Stimulated activated naive CD4-positive, alpha-beta T cell (primary cell): Measurements from ENCODE around the gene GPATCH2.
"Not testable (repeated sequence)": the region's sequence is repeated elsewhere in the genome, so short reads cannot be mapped to it uniquely, and the experiment has no call there.

Source experiments
- DNase-seq, 6 experiments: peaks; one replicate each; lab custom pipeline; 2025; lab: John Stamatoyannopoulos, UW

The GPATCH2 gene

DNA sequence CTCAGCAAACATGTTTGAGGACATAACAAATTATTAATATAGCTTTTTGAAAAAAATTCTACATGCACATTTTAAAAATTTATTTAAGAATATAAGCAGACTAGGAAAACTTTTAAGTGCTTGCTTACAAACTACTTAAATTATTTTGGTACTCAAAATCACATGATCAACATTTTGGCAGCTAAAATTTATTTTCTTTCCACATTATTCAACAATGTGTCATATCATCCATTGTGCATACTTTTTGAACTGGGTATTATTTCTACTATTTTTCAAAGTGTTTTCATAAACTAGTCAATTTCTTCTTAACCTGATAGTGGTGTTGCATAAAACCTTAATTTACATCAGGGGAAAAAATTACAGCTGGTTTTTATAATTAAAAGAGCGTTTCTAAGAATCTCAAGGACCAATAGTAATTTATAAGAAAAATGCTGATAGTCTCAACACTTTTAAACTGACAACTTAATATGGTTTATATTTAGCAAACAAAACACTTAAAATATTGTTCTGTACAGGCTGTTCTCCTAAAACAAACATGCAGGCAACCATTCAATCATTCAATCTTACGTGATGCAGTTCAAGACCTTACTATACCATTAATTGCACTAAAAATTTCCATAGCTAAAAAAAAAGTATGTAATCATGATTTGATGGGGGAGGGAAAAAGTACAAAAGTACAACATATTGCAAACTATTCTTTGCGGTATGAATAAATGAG, 105.0 kb downstream of the GPATCH2 start:
- no peak for DNase-seq

DNA sequence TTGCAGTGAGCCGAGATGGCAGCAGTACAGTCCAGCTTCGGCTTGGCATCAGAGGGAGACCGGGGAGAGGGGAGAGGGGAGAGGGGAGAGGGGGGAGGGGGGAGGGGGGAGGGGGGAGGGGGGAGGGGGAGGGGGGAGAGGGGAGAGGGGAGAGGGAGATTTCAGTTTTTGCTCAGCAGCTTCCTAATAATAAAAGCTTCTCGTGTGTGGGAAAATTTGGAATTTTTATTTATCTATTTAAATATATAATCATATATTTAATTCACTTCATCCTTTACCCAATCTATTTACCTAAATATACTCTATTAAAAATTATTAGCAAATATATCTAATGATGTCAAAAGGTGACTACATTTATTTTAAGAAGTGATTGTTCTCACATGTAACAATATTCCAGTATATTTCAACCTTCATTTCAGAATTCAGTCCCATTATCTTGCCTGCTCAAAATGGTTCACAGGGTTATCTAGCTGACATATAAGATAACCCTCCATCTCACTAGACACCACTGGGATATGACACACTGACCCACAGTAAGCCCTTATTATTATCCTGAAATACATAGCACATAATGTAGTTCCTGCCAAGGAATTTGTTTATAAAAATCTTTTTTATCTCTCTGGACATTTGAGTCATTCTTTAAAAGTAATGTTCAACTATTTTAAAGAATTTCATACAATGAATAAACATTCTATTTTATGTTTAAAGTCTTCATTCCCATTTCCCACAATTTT, 105.9 kb downstream of the GPATCH2 start:
- DNase-seq, result no peak

DNA sequence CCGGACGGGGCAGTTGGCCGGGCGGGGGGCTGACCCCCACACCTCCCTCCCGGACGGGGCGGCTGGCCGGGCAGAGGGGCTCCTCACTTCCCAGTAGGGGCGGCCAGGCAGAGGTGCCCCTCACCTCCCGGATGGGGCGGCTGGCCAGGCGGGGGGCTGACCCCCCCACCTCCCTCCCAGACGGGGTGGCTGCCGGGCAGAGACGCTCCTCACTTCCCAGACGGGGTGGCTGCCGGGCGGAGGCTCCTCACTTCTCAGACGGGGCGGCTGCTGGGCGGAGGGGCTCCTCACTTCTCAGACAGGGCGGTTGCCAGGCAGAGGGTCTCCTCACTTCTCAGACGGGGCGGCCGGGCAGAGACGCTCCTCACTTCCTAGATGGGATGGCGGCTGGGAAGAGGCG, 107.0 kb downstream of the GPATCH2 start:
- not testable (repeated sequence) for DNase-seq

DNA sequence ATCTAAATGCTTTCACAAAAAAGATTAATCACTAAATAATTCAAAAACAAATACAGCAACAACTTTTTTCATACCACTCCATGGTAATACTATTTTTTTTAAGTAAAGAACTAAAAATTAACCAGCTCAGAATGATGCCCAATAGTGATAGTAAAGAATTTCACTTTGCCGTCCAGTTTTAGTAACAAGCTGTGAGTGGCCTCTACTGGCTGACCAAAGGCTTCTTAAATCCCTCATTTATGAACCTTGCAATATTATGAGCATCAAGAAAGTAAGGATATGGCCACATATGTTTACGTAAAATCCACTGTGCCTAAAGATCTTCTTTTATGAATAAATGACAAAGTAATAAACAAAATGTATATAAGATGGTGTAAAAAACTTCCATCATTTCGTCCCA, 108.6 kb downstream of the GPATCH2 start:
- no peak for DNase-seq

DNA sequence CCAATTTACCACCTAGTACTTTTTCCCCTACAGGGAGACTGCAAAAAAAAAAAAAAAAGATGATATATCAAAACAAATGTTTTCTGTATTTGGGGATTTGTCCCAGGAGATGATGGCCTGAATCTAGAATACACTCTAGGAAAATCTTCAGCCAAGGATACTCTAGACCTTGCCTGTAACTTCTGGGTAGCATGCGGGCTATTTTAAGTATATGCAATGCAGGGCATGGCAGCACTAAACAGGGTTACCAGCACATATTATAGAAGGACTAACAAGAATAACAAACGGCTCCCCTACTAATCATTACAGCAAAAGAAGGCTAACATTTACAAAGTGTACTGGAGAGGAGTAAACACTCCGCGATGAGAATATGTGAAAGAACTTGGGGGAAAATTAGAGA, 109.6 kb downstream of the GPATCH2 start:
- DNase-seq, result no peak

DNA sequence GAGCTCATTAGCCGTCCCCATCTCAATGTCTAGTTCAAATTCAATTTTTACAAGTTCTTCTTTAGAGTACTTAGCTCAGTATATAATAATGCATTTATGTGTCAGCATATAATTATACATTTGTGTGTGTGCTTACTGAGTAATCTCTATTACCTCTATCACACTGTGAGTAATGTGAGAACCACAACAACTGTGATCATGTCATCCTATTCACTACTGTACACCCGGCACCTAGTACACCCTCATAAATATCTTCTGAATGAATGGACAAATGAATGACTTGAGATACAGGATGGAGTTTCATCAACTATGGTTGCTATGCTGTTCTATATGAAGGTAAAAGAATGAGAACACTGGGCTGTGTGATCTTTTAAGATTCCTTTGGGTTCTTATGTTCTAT, 124.0 kb downstream of the GPATCH2 start:
- no peak for DNase-seq

DNA sequence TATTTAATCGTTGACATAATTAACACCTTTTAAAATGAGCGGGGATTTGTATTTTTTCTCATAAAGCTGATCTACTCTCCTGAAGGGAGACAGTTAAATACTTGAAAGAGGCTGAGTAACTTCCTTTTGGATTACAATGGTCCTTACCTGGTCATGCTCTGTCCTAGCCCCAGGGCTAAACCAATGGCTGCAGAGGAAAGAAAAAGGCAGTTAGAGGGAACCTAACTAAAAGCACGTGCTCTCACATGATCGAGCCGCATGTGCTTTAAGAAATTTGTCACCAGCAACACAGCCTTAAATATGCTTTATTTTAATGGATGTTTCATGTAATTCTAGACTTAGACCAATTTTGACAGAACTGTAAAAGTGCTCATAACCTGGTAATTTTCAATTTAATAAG, 132.7 kb downstream of the GPATCH2 start:
- no peak for DNase-seq

DNA sequence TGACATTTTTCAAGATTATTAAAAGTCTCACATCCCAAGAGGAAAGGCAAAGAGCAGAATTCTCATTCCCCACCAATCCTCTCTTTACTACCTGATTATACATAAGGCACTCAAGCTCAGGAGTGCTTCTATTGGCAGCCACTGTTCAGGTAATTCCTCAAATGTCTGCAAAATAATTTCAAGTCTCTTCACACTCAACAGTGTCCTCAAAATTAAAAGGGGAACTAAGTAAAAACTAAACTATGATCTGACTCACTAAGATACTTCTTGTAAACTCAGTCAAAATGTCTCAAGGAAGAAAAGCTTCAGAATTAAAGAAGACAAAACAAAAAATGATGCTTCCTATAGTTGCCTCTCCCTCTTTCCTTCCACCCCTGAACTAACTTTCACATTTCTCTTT, 135.6 kb downstream of the GPATCH2 start:
- no peak for DNase-seq

DNA sequence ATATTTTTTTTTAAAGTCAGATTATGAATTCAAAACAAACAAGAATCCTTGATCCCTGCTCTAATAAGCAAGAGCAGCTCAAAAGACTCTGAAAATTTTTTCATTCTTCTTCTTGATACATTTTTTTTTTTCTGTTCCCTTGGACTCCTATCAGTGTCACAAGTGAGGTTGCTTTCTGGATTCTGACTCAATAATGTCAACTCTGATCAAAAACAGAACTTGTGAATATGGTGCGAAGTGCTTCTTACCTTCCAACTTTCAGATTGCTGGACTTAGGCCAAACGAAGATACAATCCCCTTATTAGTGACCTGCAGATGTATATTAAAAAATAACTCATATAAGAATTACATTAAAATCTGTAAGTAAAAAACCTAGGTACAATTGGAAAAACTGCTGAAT, 136.1 kb downstream of the GPATCH2 start:
- no peak for DNase-seq

DNA sequence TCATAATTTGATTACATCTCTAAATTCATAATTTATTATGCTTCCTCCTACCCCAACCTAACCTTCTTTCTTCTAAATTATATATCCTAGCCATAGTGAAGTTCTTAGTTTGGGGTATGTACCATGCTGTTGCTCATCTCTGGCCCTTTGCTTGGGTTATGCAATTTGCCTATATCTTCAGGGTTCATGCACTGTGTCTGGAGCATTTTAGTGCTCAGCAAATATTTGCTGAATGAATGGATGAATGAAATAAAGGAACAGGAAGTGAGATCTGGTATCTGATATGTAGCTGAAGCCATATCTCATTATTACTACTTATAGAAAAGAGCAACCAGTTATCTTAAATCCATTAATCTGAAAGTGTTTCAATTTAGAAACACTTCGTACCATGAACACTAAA, 137.6 kb downstream of the GPATCH2 start:
- DNase-seq, result no peak

DNA sequence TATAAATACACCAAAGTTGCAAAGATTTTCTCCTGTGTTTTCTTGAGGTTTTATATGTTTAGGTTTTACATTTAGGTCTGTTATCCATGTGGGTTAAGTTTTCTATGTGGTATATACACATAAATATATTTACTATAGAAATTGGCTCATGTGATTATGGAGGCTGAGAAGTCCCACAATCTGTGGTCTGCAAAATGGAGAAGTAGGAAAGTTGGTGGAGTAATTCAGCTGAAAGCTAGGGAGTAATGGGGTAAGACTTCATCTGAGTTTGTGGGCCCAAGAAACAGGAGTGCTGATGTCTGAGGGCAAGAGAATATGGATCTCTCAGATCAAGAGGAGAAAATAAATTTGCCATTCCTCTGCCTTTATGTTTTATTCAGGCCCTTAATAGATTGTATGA, 146.0 kb downstream of the GPATCH2 start:
- no peak for DNase-seq

DNA sequence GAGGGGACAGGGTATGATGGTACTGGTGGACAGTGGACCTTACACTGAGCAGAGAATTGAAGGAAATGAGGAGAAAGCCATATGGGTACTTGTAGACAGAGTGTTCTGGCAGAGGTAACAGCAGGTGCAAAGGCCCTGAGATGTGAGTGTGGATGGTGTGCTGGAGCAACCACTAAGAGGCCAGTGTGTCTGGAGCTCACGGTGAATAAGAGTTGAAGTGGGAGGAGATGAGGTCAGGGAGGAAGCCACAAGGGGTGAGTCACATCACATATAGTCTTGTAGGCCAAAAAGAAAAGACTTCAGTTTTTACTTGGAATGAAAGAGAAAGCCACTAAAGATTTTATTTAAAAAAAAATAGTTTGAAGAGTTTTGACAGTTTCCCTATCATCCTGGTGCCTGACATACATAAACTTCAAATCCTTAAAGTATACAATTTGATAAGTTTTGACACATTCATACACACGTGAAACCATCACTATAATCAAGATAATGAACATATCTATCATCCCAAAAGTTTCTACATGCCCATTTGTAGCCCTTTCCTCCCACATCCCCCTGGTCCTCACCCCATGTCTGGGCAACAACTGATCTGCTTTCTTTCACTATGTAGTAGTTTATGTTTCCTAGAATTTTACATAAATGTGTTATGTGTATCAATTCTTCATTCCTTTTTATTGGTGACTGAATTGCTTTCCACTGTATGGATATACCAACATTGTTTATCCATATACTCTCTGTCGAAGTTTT, 148.4 kb downstream of the GPATCH2 start:
- no peak for DNase-seq

DNA sequence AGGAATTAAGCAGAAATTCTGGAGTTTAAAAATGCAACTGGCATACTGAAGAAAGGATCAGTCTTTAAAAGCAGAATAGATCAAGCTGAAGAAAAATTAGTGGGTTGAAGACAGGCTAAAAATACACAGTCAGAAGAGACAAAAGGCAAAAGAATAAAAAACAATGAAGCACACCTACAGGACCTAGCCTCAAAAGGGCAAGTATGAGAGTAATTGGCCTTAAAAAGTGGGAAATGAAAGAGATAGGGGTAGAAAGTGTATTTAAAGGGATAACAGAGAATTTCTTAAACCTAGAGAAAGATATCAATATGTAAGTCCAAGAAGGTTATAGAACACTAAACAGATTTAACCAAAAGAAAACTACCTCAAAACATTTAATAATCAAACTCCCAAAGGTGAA, 152.4 kb downstream of the GPATCH2 start:
- no peak for DNase-seq

DNA sequence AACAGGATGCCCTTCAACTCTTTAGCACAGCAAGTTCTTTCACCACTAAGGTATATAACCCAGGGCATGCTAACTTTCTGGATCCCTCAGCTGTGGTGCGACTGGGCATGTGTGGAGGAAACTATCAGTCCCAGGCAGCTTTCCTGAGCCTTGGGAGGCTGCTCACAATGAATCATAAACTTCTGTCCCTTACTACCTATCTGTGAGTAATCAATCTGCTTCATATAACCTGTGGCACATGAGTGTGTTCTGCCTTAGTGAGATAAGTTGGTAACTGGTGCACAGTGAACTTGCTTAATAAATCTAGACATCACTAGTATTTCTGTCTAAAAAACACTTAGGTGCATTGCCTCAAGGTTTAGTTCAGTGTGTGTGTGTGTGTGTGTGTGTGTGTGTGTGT, 158.0 kb downstream of the GPATCH2 start:
- no peak for DNase-seq

DNA sequence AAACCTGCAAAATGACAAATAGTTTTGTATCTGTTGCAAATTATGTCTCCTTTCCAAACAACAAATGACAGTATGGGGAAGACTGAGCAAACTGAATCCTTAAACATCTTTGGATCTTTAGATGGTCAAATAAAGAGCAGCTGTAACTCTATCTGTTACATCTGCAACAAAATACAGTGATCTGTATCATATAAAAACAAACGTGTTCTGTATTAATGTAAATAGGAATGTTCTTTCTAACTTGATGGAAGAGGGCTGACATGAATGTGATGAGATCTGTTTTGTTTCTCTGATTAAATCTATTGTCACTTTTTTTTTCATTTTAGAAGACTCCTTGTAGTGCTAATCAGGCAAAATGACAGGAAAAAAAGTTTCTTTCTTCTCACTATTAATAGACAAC, 159.5 kb downstream of the GPATCH2 start:
- DNase-seq, result no peak

DNA sequence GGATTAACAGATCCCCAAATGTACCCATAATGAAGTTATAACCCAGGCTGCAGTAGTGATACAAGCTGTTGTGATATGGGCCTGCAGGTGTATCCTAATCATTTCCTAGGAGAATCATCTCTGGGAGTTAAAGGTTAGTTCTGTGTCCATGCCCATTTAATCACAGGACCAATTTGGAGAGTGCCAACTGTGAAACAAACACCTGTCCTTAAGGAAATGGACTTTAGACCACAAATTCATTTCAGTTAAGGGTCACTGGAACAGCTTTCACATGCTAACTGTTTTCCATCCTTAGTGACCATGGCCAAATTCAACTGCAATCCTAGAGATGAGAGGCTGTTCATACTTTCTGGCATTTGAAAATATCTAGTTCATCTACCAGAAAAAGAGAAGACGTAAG, 160.9 kb downstream of the GPATCH2 start:
- no peak for DNase-seq

DNA sequence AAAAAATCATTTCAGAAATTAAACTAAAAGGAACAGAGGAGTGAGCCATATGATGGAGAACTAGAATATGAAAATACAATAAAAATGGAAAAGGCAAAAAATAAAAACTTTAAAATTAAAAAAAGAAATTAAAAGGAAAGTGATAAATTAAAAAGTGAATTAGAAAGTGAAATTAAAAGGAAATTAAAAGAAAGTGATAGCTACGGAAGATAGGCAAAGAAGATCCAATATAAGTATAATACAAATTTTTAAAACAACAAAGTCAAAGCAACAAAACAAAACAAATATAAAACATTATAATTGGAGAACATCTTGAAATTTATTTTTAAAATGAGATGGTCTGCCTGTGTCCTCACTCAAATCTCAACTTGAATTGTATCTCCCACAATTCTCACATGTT, 165.8 kb downstream of the GPATCH2 start:
- no peak for DNase-seq

DNA sequence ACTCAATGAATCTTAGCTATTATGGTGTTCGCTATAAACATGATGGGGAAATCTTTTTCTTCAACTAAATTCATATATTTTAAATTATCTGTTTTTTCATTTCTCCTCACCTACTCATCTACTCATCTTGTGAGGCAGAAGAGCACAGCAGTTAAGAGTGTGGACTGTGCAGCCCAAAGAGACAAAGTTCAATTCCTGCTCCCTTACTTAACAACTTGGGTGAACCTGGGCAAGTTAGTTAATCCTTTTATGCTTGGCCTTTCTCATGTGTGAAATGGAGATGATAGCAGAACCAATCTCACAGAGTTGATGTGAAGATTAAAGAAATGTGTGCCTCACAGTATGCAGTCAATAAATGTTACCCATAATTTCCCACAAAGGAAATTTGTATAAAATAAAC, 168.2 kb downstream of the GPATCH2 start:
- DNase-seq, result no peak

DNA sequence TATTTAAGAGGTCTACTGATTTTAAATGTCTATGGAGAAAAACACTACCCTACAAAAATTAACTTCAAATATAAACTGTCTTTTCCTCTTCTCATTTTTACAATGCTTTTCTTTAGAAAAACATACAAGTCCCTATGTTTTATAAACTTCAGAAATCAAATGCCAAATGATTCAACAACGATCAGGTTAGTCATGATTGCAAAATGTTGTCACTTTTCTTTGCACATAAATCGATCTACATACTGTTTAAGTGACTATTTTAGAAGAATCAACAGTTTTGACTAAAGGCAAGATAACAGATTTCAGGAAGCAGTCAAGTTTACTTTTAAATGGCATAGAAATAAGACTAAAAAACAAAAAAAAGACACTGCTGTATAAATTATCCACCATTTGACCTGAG, 168.7 kb downstream of the GPATCH2 start:
- DNase-seq, result no peak

DNA sequence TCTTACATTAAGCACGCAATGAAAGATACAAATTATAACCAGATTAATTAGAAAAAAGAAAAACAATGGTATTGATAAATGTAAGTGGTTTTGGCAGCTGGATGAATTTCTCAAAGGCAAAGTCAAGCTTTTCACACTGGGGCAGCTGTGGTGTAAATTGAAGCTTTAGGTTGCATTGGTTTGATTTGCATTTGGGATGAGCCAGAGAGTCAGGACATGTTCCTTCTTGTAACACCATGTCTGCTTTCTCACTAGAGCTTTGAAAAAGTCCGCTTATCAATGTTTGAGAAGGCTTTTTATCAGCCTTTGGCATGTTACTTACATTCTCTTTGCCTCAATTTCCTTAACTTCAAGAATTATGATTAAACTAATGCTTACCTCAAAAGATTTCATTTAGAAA, 173.9 kb downstream of the GPATCH2 start:
- DNase-seq, result no peak

DNA sequence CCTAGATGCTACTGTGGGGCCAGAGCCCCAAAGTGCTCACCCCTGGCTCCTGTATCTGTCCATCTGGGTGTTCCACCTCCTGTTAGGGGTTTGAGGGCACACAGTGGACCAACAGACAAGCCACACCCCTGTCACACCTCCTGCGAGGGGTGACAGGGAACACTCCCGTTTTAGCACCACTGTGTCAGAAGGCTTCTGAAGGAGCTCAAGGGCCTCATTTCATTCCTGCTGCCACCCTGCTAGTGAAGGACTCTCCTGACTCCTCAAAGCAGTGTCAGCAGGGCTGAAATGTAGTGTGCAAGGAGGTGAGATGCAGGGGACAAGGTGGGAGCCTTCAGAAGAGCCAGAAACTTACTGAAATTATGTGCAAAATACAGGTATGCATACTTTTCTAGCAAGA, 174.6 kb downstream of the GPATCH2 start:
- DNase-seq, result no peak

DNA sequence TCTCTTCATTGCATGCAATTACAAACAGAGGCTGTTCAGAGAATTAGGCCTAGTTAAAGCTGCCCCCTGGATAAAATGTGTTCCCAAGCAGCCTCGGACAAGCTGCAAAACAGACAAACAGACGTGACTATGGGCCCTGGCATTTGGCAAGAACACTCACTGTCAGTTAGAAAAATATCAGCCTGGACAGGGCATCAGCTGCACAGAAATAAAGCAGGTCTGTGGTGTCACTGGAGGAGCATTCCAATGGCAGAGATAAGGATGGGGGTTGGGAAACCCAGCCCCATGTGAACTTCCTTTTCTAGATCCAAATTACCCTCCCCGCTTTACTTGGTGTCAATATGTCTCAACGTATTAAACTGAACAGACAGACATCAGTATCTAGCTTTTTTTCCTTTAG, 177.1 kb downstream of the GPATCH2 start:
- no peak for DNase-seq

DNA sequence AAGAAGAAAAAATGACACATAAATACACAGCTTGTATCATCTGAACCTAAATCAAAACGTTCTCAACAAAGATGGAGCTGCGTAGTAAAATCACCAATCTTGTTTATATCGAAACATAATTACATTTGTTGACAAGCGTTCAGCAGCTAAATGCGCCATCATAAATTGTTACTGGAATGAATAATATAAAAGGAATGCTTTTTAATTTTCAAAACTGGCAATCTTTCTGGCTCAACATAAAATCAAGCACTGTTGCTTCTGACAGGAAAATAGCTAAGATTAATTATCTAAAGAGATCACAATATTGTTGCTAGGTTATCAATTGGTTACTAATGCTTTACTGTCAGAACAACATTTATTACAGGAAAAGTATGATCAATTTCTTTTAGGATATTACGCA, 181.5 kb downstream of the GPATCH2 start:
- no peak for DNase-seq
